AG10803 (cell line): ENCODE measurements around the gene ARHGAP45.

Experiments used
- DNase-seq: peaks from one replicate; pipeline ENCODE4 v3.0.0; 2010; ENCODE audit warnings: low read depth
- H3K4me3 ChIP-seq: 2 replicates; pipeline ENCODE4 v1.5.1; 2011; ENCODE audit warnings: mild to moderate bottlenecking, low read length, control low read depth
- CTCF ChIP-seq: conservative IDR thresholded peaks from 2 replicates; pipeline ENCODE4 v1.5.1; 2011; ENCODE audit warnings: mild to moderate bottlenecking, low read length, control low read depth, inconsistent platforms

ARHGAP45 gene

GRCh38 chr19:1053176-1054101 is 13.5 kb upstream of the ARHGAP45 start:
- H3K4me3 ChIP-seq, result no peak overlapping the region
- TF ChIP-seq CTCF, result no peak
- no peak for DNase-seq

GRCh38 chr19:1054102-1055027 is 12.6 kb upstream of the ARHGAP45 start:
- no peak overlapping the region for H3K4me3 ChIP-seq
- DNase-seq, result no peak
- no peak for TF ChIP-seq CTCF

GRCh38 chr19:1055028-1055425 is 11.9 kb upstream of the ARHGAP45 start:
- TF ChIP-seq CTCF, result no peak
- no peak for DNase-seq
- no peak overlapping the region for H3K4me3 ChIP-seq

- H3K4me3 ChIP-seq, result no peak overlapping the region
- no peak for TF ChIP-seq CTCF
- DNase-seq, result no peak
Measured at GRCh38 chr19:1055886-1056620, 10.9 kb upstream of the ARHGAP45 start.

- TF ChIP-seq CTCF, result no peak
- H3K4me3 ChIP-seq, result no peak overlapping the region
- peak; percentile 67 for DNase-seq
Measured at GRCh38 chr19:1057176-1057855, 9.7 kb upstream of the ARHGAP45 start.

GRCh38 chr19:1058112-1058511 is 8.9 kb upstream of the ARHGAP45 start:
- TF ChIP-seq CTCF, result no peak
- DNase-seq, result no peak
- H3K4me3 ChIP-seq, result no peak overlapping the region
